Upper lobe of right lung (tissue), 1 donor: ENCODE results near the gene PADI6. TPM values are rescaled to one million over a fixed set of nuclear protein-coding genes. Genes with fewer than 3 reads are reported as not detected.

Source experiments
- ATAC-seq: fragments of 200-7000 bp; cut with Tn5 transposase; one replicate; pipeline ENCODE4 v1.9.1; 2020; ENCODE audit warnings: mild to moderate bottlenecking, moderate library complexity
- DNase-seq: peaks from one replicate; pipeline ENCODE4 v3.0.0-alpha.2; 2020
- H3K27ac ChIP-seq: fragments of 200-600 bp; one replicate; pipeline ENCODE4 v1.8.0; 2022
- H3K27me3 ChIP-seq: fragments of 200-600 bp; one replicate; pipeline ENCODE4 v1.8.0; 2022; ENCODE audit warnings: mild to moderate bottlenecking
- H3K36me3 ChIP-seq: fragments of 200-600 bp; one replicate; pipeline ENCODE4 v1.8.0; 2022
- H3K4me1 ChIP-seq: fragments of 200-600 bp; one replicate; pipeline ENCODE4 v1.8.0; 2022
- H3K4me3 ChIP-seq: fragments of 200-600 bp; one replicate; pipeline ENCODE4 v1.8.0; 2022; ENCODE audit warnings: mild to moderate bottlenecking
- H3K9me3 ChIP-seq: fragments of 200-600 bp; one replicate; pipeline ENCODE4 v1.8.0; 2022
- intact Hi-C: fragments of 100-400 bp; cut with DNase I; formaldehyde crosslinking; loops from one replicate; pipeline ENCODE4 v1.11.0; 2022
- total RNA-seq: library from RNA; stranded (reverse); fragmentation: NEBNext Ultra II Directional; extraction: Animal tissue kit (Norgen Biotek cat#: 25700); gene quantifications from one replicate; pipeline ENCODE4 v1.2.1, GENCODE V29; 2021
- TF ChIP-seq, protein P1 (sequence below): fragments of 200-600 bp; IDR thresholded peaks from one replicate; pipeline ENCODE4 v1.8.0; 2022; ENCODE audit warnings: antibody characterized with exemption
- donor health status: DM: no; HTN: yes; CAD: no; lungs with severe emphysema.

The PADI6 gene
- total RNA-seq, 1 donor from 2014 or later: not detected

GRCh38 chr1:17377325-17377953 lies 5.4 kb downstream of the PADI6 start:
- DNase-seq (no peak), ATAC-seq (no peak)
- Histone ChIP-seq H3K4me3 (no peak overlapping the region), H3K36me3 (no peaks in the 10 kb centered on the region), H3K27ac (no peak overlapping the region), H3K27me3 (peaks cover 27% of the 10 kb centered on the region), H3K9me3 (no peaks in the 10 kb centered on the region), H3K4me1 (no peaks in the 10 kb centered on the region)
- TF ChIP-seq, protein P1, sequence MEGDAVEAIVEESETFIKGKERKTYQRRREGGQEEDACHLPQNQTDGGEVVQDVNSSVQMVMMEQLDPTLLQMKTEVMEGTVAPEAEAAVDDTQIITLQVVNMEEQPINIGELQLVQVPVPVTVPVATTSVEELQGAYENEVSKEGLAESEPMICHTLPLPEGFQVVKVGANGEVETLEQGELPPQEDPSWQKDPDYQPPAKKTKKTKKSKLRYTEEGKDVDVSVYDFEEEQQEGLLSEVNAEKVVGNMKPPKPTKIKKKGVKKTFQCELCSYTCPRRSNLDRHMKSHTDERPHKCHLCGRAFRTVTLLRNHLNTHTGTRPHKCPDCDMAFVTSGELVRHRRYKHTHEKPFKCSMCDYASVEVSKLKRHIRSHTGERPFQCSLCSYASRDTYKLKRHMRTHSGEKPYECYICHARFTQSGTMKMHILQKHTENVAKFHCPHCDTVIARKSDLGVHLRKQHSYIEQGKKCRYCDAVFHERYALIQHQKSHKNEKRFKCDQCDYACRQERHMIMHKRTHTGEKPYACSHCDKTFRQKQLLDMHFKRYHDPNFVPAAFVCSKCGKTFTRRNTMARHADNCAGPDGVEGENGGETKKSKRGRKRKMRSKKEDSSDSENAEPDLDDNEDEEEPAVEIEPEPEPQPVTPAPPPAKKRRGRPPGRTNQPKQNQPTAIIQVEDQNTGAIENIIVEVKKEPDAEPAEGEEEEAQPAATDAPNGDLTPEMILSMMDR: no peak
- intact Hi-C loops: no loop called here

DNA sequence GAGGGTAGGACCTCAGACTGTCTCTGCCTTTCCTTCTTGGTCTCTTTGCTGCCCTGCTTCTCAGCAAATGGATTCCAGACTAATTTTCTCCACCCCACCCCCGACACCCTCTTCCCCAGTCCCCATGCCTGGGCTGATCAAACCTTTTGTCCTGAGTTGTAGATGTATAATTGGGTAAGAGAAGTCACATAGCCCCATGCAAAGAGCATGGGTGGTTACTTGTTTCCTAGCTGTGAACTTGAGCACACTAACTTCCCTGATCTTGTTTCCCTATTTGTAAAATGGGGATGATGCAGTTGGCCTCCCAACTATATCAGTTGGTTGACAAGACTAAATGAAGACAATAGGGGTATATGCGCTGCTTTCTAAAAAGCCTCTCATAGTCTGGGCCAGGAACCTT lies 9.2 kb downstream of the PADI6 start:
- DNase-seq (no peak), ATAC-seq (peak; percentile 65)
- TF ChIP-seq, protein P1: no peak
- peaks cover 12% of the 10 kb centered on the region for H3K27me3 ChIP-seq
- intact Hi-C loops: no loop called here
- no peaks in the 10 kb centered on the region for H3K9me3 ChIP-seq
- no peaks in the 10 kb centered on the region for H3K4me1 ChIP-seq
- H3K4me3 ChIP-seq: no peak overlapping the region
- H3K27ac ChIP-seq: no peak overlapping the region
- H3K36me3 ChIP-seq: no peaks in the 10 kb centered on the region

GRCh38 chr1:17392199-17392740 lies 20.3 kb downstream of the PADI6 start:
- H3K4me1 ChIP-seq: no peaks in the 10 kb centered on the region
- ATAC-seq (no peak), DNase-seq (no peak)
- no peak overlapping the region for H3K4me3 ChIP-seq
- H3K27me3 ChIP-seq: no peaks in the 10 kb centered on the region
- intact Hi-C loops: no loop called here
- no peak overlapping the region for H3K27ac ChIP-seq
- no peaks in the 10 kb centered on the region for H3K9me3 ChIP-seq
- TF ChIP-seq, protein P1: no peak
- no peaks in the 10 kb centered on the region for H3K36me3 ChIP-seq

- Histone ChIP-seq H3K36me3 (no peaks in the 10 kb centered on the region), H3K27ac (no peak overlapping the region), H3K27me3 (no peaks in the 10 kb centered on the region), H3K4me3 (no peak overlapping the region), H3K9me3 (no peaks in the 10 kb centered on the region), H3K4me1 (no peaks in the 10 kb centered on the region)
- DNase-seq (no peak), ATAC-seq (peak; percentile 54)
- TF ChIP-seq, protein P1: no peak
- intact Hi-C loops: no loop called here
These were observed 21.2 kb downstream of the PADI6 start for GRCh38 chr1:17393230-17393629.

DNA sequence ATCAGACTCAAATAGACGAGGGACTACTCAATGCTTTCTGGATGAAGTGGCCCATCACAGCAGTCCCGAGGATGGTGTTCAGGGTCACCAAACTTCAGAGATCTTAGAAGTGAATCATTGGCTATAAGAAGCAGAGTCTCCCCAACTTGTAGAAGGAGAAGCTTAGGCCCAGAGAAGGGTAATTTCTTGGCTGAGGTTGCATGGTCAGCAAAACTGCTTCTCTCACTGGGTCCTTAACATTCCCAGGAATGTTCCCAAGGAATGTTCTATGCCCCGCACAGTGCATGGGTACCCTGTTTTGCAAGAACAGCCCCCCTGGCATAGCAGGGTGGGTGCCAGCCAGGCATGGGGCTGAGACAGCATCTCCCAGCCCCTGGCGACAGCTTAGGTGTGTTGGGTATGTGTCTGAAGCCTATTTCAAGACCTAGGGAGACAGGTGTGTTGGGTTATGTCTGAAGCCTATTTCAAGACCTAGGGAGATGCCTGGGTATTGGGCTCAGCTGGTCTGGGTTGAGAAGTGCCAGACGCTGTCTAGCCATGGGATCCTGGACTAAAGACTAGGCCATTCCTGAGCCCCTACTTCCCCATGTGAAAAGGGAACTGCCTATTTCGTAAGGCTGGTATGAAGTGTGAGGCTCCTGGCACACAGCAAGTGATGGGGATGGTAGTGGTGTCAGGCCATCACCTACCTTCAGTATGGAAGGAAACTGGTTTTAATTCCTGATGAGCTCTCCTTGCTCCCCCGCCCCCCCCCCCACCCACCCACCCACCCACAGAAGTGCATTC lies 26.1 kb downstream of the PADI6 start:
- Histone ChIP-seq H3K4me1 (no peaks in the 10 kb centered on the region), H3K9me3 (no peaks in the 10 kb centered on the region), H3K4me3 (no peak overlapping the region), H3K36me3 (no peaks in the 10 kb centered on the region), H3K27ac (no peak overlapping the region), H3K27me3 (no peaks in the 10 kb centered on the region)
- DNase-seq (no peak), ATAC-seq (peak; percentile 80)
- TF ChIP-seq, protein P1: no peak
- intact Hi-C loops: no loop called here
